ENCODE data around the gene AURKB. TPM values are rescaled to one million over a fixed set of nuclear protein-coding genes. Genes with fewer than 3 reads are reported as not detected.

AURKB gene
- total RNA-seq, 4 donors from 2014 or later, result 2.3 TPM; not detected in 3

DNA sequence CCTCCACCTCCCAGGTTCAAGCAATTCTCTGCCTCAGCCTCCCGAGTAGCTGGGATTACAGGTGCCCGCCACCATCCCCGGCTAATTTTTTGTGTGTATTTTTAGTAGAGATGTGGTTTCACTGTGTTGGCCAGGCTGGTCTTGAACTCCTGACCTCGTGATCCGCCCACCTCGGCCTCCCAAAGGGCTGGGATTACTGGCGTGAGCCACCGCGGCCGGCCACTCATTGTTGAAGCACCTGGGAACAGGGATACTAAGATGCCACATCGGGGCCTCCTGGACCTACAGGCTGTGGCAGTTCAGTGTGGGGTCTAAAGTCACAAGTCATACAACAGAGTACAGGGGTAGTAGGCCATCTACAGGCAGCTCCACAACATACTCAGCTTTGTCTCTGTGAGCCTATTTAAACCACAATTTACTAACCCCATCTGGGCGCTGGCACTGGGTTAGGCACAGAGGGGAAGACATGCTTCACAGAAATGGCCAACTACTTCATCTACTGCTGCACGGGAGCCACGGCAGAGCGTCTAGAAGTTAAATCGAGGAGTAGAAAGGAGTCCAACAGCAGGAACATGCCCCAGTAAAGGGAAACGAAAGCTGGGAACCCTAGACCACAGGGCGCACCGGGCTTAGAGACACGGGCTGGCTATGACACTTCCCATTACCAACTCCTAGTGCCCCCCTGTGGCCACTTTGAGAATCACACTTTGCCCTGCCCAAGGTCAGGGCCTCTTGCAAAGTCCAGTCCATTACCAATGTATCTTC, 51.9 kb downstream of the AURKB start:
- peak; percentile 80 to 96 for DNase-seq
- H3K27ac ChIP-seq, result peak overlapping the region; percentile 98 to 100 (median 99)
- no peaks in the 10 kb centered on the region for H3K9me3 ChIP-seq
- ATAC-seq, result peak; percentile 2 to 18
- no peaks in the 10 kb centered on the region for H3K27me3 ChIP-seq
- H3K4me3 ChIP-seq, result peak overlapping the region in 3 of 4 donors; percentile 14 to 23 (median 20)
- in situ Hi-C loops (cut with MboI; ENCODE audit: low sequenced_read_pairs in 4 of 4) (no loop called here), intact Hi-C loops (cut with DNase I; ENCODE audit: low total_unique reads) (loop anchor here (1.0 to 10.0 kb wide), 4 partner anchors 19 to 584 kb away; partner anchors contain the start of gene CD68)
- H3K4me1 ChIP-seq, result peaks cover 31 to 39% of the 10 kb centered on the region in 2 donors
- TF ChIP-seq CTCF (IDR thresholded peaks at IDR 0.05 in 4 of 5, conservative IDR thresholded peaks at IDR 0.05 in 1 of 5) (peak; percentile 90 to 96 (median 94)), POLR2A (IDR thresholded peaks at IDR 0.05) (peak; percentile 23)
- peaks cover 0 to 19% of the 10 kb centered on the region in 2 donors for H3K36me3 ChIP-seq

DNA sequence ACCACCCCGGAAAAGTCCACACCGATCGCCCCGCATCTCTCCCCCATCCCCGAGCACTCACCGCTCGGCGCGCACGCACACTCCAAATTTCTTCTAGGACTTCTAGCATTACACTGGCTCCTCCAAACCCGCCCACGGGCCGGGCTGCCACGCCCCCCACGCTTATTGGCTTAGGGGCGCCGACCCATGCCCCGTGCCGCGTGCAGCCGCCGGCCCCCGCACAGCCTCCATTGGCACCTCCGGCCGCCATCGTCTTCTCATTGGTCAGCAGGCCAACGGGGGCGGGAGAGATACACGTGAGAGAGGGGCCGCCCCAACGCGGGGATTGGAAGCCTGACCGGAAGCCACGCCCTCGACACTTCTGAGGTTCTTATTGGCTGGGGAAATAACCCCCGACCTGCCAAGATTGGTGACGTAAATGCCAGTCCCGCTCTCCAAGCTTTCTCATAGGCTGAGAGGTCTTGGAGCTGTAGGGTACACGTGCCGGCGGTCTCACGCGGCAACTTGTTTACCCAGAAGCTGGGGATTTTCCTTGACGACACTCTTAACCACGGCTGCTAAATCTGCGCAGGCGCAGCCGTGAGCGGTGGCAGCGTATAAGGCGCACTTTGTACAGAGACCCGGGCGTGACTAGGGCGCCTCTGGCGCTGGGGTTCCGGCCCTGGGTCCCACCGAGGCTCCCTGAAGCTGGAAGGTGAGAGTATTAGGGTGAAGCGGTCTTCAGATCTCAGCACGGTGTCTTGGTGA, 54.0 kb downstream of the AURKB start:
- TF ChIP-seq CTCF (IDR thresholded peaks at IDR 0.05 in 4 of 5, conservative IDR thresholded peaks at IDR 0.05 in 1 of 5) (peak in 2 of 5 experiments; percentile 11 to 25), POLR2A (IDR thresholded peaks at IDR 0.05) (peak; percentile 100)
- peak overlapping the region; percentile 99 to 100 (median 100) for H3K27ac ChIP-seq
- in situ Hi-C loops (cut with MboI; ENCODE audit: low sequenced_read_pairs in 4 of 4) (no loop called here), intact Hi-C loops (cut with DNase I; ENCODE audit: low total_unique reads) (loop anchor here (10.0 kb wide), 1 partner anchor 582 kb away; the partner anchor contains the start of gene CD68)
- H3K36me3 ChIP-seq, result peaks cover 0 to 32% of the 10 kb centered on the region in 2 donors
- H3K4me3 ChIP-seq, result peak overlapping the region; percentile 96 to 97 (median 96)
- H3K4me1 ChIP-seq, result peaks cover 34 to 39% of the 10 kb centered on the region in 2 donors
- no peaks in the 10 kb centered on the region for H3K9me3 ChIP-seq
- peak; percentile 53 to 63 for ATAC-seq
- DNase-seq, result peak; percentile 100
- H3K27me3 ChIP-seq, result no peaks in the 10 kb centered on the region

- intact Hi-C loops (cut with DNase I; ENCODE audit: low total_unique reads), result loop anchor here (2.0 to 10.0 kb wide), 2 partner anchors 581 to 673 kb away; partner anchors contain the start of gene CD68
- no peaks in the 10 kb centered on the region for H3K27me3 ChIP-seq
- no peaks in the 10 kb centered on the region for H3K9me3 ChIP-seq
- peaks cover 29 to 35% of the 10 kb centered on the region in 2 donors for H3K4me1 ChIP-seq
- TF ChIP-seq CTCF (IDR thresholded peaks at IDR 0.05 in 4 of 5, conservative IDR thresholded peaks at IDR 0.05 in 1 of 5) (no peak), POLR2A (IDR thresholded peaks at IDR 0.05) (no peak)
- in situ Hi-C loops (cut with MboI; ENCODE audit: low sequenced_read_pairs in 4 of 4), result no loop called here
- peaks cover 0 to 27% of the 10 kb centered on the region in 2 donors for H3K36me3 ChIP-seq
- H3K4me3 ChIP-seq, result peak overlapping the region; percentile 96 to 97 (median 96)
- DNase-seq, result no peak
- H3K27ac ChIP-seq, result peak overlapping the region; percentile 98 to 100 (median 100)
- ATAC-seq, result no peak
These were observed 54.5 kb downstream of the AURKB start for GRCh38 chr17:8155996-8156245.

DNA sequence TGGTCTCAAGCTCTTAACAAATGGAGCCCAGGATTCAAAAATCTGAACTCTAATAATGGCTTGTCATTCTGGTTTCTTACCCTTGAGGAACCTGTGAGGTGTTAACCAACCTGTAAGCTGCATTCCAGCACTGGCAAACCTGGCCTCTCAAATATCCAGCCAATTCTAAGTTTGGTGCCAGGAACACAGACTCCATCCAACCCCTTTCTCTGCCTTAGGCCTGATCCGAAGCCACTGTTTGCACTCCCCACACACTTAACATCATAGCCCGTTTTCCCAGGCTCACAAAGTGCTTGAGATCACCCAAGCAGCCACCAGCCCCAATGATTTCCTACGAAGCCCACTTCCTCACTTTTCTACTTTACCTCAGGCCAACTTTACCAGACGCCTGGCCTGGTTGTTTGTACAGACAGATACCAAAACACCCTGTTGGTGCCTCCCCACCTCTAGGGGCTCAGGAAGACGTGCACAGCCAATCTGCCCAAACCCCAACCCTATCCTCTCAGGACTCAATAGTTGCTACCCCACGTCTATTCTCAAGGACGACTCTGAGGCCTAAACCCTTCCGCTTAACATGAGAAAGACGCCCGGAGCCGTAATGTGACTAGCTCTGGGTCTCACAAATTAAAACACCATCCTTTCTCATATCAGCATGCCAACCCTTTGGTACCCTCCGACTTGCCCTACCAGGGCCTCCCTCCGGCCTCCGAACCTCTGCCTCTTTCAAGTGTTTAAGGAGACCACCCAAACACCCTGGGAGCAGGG, 55.0 kb downstream of the AURKB start:
- H3K27ac ChIP-seq, result peak overlapping the region; percentile 98 to 100 (median 100)
- peaks cover 0 to 27% of the 10 kb centered on the region in 2 donors for H3K36me3 ChIP-seq
- no peak for ATAC-seq
- DNase-seq, result peak in 1 of 2 donors; percentile 74
- peaks cover 30 to 35% of the 10 kb centered on the region in 2 donors for H3K4me1 ChIP-seq
- peak overlapping the region; percentile 96 to 97 (median 96) for H3K4me3 ChIP-seq
- H3K27me3 ChIP-seq, result no peaks in the 10 kb centered on the region
- H3K9me3 ChIP-seq, result no peaks in the 10 kb centered on the region
- TF ChIP-seq POLR2A (IDR thresholded peaks at IDR 0.05) (no peak), CTCF (IDR thresholded peaks at IDR 0.05 in 4 of 5, conservative IDR thresholded peaks at IDR 0.05 in 1 of 5) (no peak)
- intact Hi-C loops (cut with DNase I; ENCODE audit: low total_unique reads), result loop anchor here (2.0 to 10.0 kb wide), 2 partner anchors 581 to 673 kb away; partner anchors contain the start of gene CD68
- in situ Hi-C loops (cut with MboI; ENCODE audit: low sequenced_read_pairs in 4 of 4), result no loop called here

All from gastrocnemius medialis (tissue), 4 donors.